ENCODE measurements around the gene FKBP1A. TPM values are rescaled to one million over a fixed set of nuclear protein-coding genes. Genes with fewer than 3 reads are reported as not detected.

Gene FKBP1A
- total and polyA plus RNA-seq, 2 donors (not counting 3 experiments of a cell fraction or from before 2014, with no cell fraction given) = 968 to 1,972 TPM

DNA sequence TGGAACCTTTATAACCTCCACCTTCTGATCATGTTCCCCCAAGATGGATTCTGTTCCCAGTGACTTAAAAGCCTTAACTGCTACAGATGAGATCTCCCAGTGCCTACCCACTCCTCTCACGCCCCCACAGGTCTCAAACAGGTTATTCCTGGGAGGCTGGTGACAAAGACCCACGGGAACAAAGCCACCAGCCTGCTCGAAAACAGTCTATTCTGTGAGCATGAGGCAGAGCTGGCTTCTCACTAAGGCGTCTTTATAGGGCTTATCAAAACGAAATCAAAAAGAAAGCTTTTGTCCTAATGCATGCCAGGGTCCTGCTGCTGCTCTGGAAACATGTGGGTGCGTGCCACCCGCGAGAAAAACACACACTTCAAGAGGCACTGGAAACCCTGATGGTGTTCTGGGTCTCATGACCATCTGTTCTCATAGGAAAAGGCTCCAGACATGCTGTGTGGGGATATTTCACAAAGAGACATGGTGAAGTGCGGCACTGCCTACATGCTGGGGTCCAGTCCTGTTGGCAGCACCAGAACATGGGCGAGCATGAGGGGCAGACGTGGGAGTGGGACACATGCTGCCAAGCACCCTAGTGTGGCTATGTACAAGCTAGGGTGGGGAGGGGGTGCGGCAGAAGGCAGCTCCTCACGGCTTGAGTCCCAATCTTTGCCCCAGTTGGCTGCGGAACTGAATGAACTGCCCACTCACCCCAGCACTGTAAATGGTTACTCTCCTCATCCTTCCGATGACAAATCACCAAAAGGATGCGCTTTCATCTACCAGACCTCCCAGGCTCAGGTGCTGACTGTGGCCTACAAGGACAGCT, 2.1 kb downstream of the FKBP1A start:
- peak overlapping the region; percentile 90 for H3K27ac ChIP-seq (ENCODE audit: insufficient read depth, low read depth, low read length)
- FAIRE-seq = no peak

More for the DNA sequence above, 2.1 kb downstream of the FKBP1A start:
- Histone ChIP-seq H3K9me3 (replicated peaks; ENCODE audit: control insufficient read depth, insufficient read depth, low read length) (no peaks in the 10 kb centered on the region), H2AFZ (ENCODE audit: low read depth, low read length) (no peak overlapping the region), H3K27me3 (ENCODE audit: control insufficient read depth in 2 of 2, insufficient read depth in 2 of 2, low read length in 2 of 2) (no peaks in the 10 kb centered on the region), H3K4me3 (replicated peaks in 1 of 3; ENCODE audit: insufficient read depth in 1 of 3, low read depth in 1 of 3, low read length in 3 of 3) (peak overlapping the region; percentile 82 to 86 (median 83)), H3K4me2 (ENCODE audit: insufficient read depth, low read length) (peak overlapping the region; percentile 91), H4K20me1 (replicated peaks; ENCODE audit: control insufficient read depth, extremely low read depth, insufficient read depth, low read length) (peaks cover 6% of the 10 kb centered on the region), H3K36me3 (ENCODE audit: control insufficient read depth in 2 of 2, extremely low read depth in 1 of 2, insufficient read depth in 2 of 2, low read length in 2 of 2) (peaks cover 9% of the 10 kb centered on the region in 2 experiments), H3K9ac (replicated peaks; ENCODE audit: extremely low read depth, insufficient read depth, low read length) (peak overlapping the region; percentile 92), H3K4me1 (ENCODE audit: control insufficient read depth, extremely low read depth, insufficient read depth, low read length) (peaks cover 78% of the 10 kb centered on the region), H3K79me2 (ENCODE audit: control insufficient read depth, insufficient read depth, low read length) (peaks cover 78% of the 10 kb centered on the region), H3K9me1 (replicated peaks; ENCODE audit: control insufficient read depth, extremely low read depth, insufficient read depth, low read length) (no peaks in the 10 kb centered on the region)
- peak; percentile 49 for DNase-seq (ENCODE audit: low read depth, low spot score)
- ChIA-PET POLR2A (interaction anchor here (0.5 to 2.7 kb wide), 17 partner anchors 8 to 68 kb away, joined by 3 to 14 read pairs (median 4); no protein-coding TSS in a partner anchor), CTCF (interaction anchor here (0.7 to 6.5 kb wide), 16 partner anchors 8 to 113 kb away, joined by 3 to 107 read pairs (median 6); no protein-coding TSS in a partner anchor)
- intact Hi-C loops (cut with micrococcal nuclease) = loop anchor here (1.0 to 5.0 kb wide), 5 partner anchors 10 to 163 kb away; partner anchors contain the start of gene RAD21L1
- dilution Hi-C loops (cut with MboI; ENCODE audit: extremely low pct_ligation_motif_present, low sequenced_read_pairs) = no loop called here
- peak; percentile 31 for TF ChIP-seq POLR2AphosphoS5 (IDR thresholded peaks at IDR 0.05; ENCODE audit: insufficient read depth, low read depth, low read length)
- TF ChIP-seq, protein P1, sequence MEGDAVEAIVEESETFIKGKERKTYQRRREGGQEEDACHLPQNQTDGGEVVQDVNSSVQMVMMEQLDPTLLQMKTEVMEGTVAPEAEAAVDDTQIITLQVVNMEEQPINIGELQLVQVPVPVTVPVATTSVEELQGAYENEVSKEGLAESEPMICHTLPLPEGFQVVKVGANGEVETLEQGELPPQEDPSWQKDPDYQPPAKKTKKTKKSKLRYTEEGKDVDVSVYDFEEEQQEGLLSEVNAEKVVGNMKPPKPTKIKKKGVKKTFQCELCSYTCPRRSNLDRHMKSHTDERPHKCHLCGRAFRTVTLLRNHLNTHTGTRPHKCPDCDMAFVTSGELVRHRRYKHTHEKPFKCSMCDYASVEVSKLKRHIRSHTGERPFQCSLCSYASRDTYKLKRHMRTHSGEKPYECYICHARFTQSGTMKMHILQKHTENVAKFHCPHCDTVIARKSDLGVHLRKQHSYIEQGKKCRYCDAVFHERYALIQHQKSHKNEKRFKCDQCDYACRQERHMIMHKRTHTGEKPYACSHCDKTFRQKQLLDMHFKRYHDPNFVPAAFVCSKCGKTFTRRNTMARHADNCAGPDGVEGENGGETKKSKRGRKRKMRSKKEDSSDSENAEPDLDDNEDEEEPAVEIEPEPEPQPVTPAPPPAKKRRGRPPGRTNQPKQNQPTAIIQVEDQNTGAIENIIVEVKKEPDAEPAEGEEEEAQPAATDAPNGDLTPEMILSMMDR (IDR thresholded peaks at IDR 0.05; ENCODE audit: extremely low read depth in 1 of 2, insufficient read depth in 1 of 2, low read depth in 1 of 2, low read length in 2 of 2) = no peak
- no TSS peak for BruUV-seq (replicated peaks)

Measured in endothelial cell of umbilical vein (primary cell).